Transverse colon (tissue), 4 donors: ENCODE data around the gene ABCA6.

ENCODE experiments used
- CTCF ChIP-seq, 5 experiments: fragments of 200-600 bp in 3 of 5; fragments of 450-650 bp in 2 of 5; sonication (generic) in 3 of 5; IDR thresholded peaks; 1 replicate in 2 of 5; 2 replicates in 3 of 5; pipeline ENCODE4 v1.5.1; 2016 to 2017; ENCODE audit warnings: antibody characterized with exemption in 5 of 5, inconsistent platforms in 3 of 5, mild to moderate bottlenecking in 2 of 5, moderate library complexity in 1 of 5
- EP300 ChIP-seq: sonication (generic); formaldehyde crosslinking; IDR thresholded peaks from one replicate; pipeline ENCODE4 v1.6.1; 2017; ENCODE audit warnings: antibody characterized with exemption, low read depth
- POLR2A ChIP-seq: fragments of 450-650 bp; IDR thresholded peaks from one replicate; pipeline ENCODE4 v1.6.1; 2016; ENCODE audit warnings: antibody characterized with exemption, mild to moderate bottlenecking, moderate library complexity
- POLR2AphosphoS5 ChIP-seq, 3 donors: sonication (generic); formaldehyde crosslinking; IDR thresholded peaks; one replicate each; pipeline ENCODE4 v1.6.1; 2016; ENCODE audit warnings: antibody characterized with exemption in 3 of 3

GRCh38 chr17:69144331-69145255 is 2.9 kb upstream of the ABCA6 start:
- TF ChIP-seq CTCF (IDR thresholded peaks at IDR 0.05) (no peak), POLR2A (no peak), POLR2AphosphoS5 (IDR thresholded peaks at IDR 0.05) (no peak), EP300 (no peak)
